ENCODE data around the gene ETV4.
"Not testable (repeated sequence)": the region's sequence is repeated elsewhere in the genome, so short reads cannot be mapped to it uniquely, and the experiment has no call there.

The ETV4 gene

DNA sequence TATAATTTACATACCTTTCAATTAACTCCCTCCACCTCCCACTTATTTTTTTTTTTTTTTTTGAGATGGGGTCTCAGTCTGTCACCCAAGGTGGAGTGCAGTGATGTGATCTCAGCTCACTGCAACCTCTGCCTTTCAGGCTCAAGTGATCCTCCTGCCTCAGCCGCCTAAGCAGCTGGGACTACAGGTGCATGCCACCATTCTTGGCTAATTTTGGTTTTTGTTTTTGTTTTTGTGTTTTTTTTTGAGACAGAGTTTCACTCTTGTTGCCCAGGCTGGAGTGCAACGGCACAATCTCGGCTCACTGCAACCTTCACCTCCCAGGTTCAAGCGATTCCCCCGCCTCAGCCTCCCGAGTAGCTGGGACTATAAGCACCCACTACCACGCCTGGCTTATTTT, 36.7 kb downstream of the ETV4 start:
- not testable (repeated sequence) for DNase-seq

GRCh38 chr17:43490621-43491020, 55.5 kb downstream of the ETV4 start:
- no peak for DNase-seq

DNA sequence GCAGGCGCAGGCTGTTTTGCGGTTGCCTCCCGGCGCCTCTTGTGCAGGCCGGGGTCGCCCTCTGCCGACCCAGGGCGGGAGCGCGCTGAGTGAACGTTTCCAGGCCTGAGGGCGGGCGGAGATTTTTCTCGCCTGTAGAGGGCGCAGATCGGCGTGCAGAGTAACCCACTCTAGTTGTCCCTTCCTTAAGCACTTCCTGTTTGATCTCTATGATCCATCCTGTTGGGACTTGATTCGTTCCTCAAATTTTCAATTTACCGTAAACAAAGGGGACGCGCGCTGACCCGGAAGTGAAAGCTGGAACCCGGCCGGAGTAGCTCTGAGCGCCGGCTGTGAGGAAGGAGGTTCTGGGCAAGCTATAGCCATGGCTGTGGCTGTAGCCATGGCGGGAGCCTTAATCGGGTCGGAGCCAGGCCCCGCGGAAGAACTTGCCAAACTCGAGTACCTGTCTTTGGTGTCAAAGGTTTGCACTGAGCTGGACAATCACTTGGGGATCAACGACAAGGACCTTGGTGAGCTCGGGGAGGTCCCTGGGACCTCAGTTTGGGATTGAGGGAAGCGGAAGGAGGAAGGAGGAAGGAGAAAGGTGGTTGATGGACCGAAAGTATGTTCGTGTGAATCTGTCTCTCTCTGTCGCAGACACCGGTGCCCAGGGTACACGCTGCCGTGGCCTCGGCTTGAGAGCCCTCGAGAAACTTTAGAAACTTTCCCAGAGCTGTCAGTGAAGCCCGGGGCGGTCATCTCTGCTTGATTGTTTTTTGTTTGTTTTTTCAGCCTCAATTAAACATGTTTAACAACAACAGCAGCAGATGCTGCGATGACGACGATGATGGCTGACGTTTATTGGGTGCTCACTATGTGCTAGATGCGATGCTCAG, 62.2 kb downstream of the ETV4 start, which contains the start of gene DHX8:
Gene DHX8, plus strand, starts transcription at position 302 of the 878 bp plus-strand sequence. Its CDS starts 63 bp downstream, at position 365.
- DNase-seq: peak; percentile 100

DNA sequence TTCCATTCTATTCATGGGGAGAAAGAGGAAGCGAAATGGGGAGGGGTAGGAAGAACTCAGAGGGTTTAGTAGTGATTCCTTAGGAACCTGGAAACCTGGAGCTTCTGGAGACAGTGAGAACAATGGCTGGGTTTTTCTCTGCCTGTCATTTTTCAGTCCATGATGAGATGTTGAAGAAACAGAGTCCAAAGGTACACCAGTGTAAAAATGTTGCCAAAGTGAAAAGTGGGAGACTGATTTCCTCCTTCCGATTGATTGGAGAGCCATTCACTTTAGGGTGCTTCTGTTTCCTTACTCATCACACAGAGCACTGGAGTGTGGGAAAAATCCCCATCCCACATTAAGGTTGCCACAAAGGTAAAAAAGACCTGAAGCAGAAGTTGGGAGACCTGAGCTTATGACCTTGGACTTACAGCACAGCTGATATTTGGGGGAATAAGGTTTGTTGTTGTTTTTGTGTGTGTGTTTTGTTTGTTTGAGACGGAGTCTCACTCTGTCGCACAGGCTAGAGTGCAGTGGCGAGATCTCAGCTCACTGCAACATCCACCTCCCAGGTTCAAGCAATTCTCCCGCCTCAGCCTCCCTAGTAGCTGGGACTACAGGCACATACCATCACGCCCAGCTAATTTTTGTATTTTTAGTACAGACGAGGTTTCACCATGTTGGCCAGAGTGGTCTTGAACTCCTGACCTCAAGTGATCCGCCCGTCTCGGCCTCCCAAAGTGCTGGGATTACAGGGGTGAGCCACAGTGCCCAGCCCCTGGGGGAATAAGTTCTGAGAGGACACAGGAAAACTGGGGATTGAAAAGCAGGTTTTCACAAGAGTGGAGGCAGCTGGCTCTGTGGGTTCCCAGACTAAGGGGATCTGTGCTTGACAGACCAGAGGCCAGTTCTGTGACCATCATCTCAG, 63.8 kb downstream of the ETV4 start:
- no peak for DNase-seq

- DNase-seq: no peak
Observed at GRCh38 chr17:43479948-43480347, 66.2 kb downstream of the ETV4 start.
